HUES48 (cell line): Measurements from ENCODE around the gene AGBL1.

ENCODE experiments used
- H3K27ac ChIP-seq: one replicate; pipeline ENCODE4 v1.7.0; 2013; ENCODE audit warnings: low read depth, low read length, inconsistent platforms
- H3K27me3 ChIP-seq: 2 replicates; pipeline ENCODE4 v1.6.1; 2013; ENCODE audit warnings: mild to moderate bottlenecking, low read length; ENCODE audit not compliant: control insufficient read depth, insufficient read depth
- H3K36me3 ChIP-seq: 2 replicates; pipeline ENCODE4 v1.6.1; 2013; ENCODE audit warnings: low read length; ENCODE audit not compliant: control insufficient read depth, insufficient read depth
- H3K4me1 ChIP-seq: 2 replicates; pipeline ENCODE4 v1.6.1; 2013; ENCODE audit warnings: mild to moderate bottlenecking, low read length; ENCODE audit not compliant: control insufficient read depth, insufficient read depth
- H3K4me3 ChIP-seq: 2 replicates; pipeline ENCODE4 v1.5.1; 2013; ENCODE audit warnings: mild to moderate bottlenecking, low read depth, low read length
- H3K9ac ChIP-seq: 2 replicates; pipeline ENCODE4 v1.6.1; 2013; ENCODE audit warnings: mild to moderate bottlenecking, low read depth, low read length, moderate library complexity
- H3K9me3 ChIP-seq: 2 replicates; pipeline ENCODE4 v1.6.1; 2013; ENCODE audit warnings: low read length; ENCODE audit not compliant: control insufficient read depth, insufficient read depth

The AGBL1 gene

DNA sequence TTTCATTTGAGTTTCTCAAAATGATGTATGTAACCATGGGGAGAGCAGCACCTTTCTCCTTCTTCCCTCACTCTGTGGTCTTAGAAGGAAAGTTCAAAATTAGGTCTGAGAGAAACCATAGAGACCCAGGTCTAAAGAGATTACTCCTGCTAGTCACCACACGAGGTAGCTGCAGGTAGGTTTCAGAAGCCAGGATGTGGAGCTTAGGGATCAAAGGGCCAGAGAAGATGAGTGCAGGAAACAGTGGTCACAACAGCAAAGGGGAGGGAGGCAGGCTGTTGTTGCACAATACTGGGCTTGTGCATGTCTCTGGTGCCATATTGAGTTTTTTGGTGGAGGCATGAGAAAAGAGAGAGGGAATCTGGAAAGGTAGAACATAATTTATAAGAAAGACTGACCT lies 583.6 kb downstream of the AGBL1 start:
- no peak overlapping the region for H3K4me3 ChIP-seq

DNA sequence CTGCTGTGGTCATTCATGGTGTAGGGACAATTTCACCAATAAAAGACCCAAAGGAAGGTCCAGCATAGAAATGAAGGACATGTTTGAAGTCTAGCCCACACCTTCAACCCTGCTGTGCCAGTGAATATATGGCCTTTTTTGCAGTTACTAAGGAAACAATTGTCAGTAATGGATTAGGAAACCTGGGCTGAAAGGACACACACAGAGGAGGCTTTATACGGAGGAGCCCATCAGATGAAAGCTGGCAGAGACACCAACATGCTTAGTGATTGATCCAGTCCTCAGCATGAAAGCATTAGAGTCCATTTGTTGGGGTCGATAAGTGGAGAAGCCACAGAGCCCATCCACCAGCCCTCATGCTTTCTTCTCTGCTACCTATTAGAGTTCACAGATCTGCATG lies 584.3 kb downstream of the AGBL1 start:
- Histone ChIP-seq H3K4me3 (no peak overlapping the region), H3K9me3 (no peaks in the 10 kb centered on the region; the same call in 1 of the 2 replicates), H3K4me1 (peaks cover 8% of the 10 kb centered on the region; the same call in 1 of the 2 replicates), H3K27ac (no peak overlapping the region), H3K36me3 (no peaks in the 10 kb centered on the region), H3K9ac (no peak overlapping the region), H3K27me3 (no peaks in the 10 kb centered on the region)

More for the DNA sequence above, 583.6 kb downstream of the AGBL1 start:
- Histone ChIP-seq H3K27me3 (no peaks in the 10 kb centered on the region), H3K9ac (no peak overlapping the region), H3K4me1 (peaks cover 8% of the 10 kb centered on the region; the same call in 1 of the 2 replicates), H3K36me3 (no peaks in the 10 kb centered on the region), H3K9me3 (no peaks in the 10 kb centered on the region; the same call in 1 of the 2 replicates), H3K27ac (no peak overlapping the region)

- Histone ChIP-seq H3K9ac (no peak overlapping the region), H3K9me3 (no peaks in the 10 kb centered on the region; the same call in 1 of the 2 replicates), H3K36me3 (no peaks in the 10 kb centered on the region), H3K27me3 (no peaks in the 10 kb centered on the region), H3K4me3 (no peak overlapping the region), H3K27ac (no peak overlapping the region), H3K4me1 (peaks cover 8% of the 10 kb centered on the region; the same call in 1 of the 2 replicates)
Observed at GRCh38 chr15:86664581-86664980, 584.9 kb downstream of the AGBL1 start.

DNA sequence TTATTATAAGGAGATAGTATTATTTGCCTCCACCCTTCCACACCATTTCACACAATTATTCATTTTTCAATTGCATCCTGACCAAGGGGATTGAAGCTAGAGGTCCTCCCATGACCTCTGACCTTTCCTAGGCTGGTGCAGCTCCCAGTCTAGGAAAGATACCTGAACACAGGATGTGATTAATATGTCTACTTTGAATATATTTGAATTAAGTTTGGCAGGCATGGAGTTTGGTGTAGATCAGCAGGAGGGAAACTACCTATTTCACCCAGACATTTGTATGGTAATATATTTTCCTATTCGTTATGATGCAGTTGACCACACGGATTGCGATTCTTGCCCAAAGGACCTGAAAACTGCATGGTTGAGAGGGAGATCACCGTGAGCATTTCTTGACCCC lies 596.3 kb downstream of the AGBL1 start:
- Histone ChIP-seq H3K9me3 (no peaks in the 10 kb centered on the region), H3K27me3 (no peaks in the 10 kb centered on the region), H3K4me3 (no peak overlapping the region), H3K36me3 (no peaks in the 10 kb centered on the region), H3K4me1 (peaks cover 13% of the 10 kb centered on the region), H3K9ac (no peak overlapping the region), H3K27ac (no peak overlapping the region)

- H3K4me3 ChIP-seq = no peak overlapping the region
- H3K27ac ChIP-seq = no peak overlapping the region
Observed at GRCh38 chr15:86677278-86677677, 597.6 kb downstream of the AGBL1 start.

DNA sequence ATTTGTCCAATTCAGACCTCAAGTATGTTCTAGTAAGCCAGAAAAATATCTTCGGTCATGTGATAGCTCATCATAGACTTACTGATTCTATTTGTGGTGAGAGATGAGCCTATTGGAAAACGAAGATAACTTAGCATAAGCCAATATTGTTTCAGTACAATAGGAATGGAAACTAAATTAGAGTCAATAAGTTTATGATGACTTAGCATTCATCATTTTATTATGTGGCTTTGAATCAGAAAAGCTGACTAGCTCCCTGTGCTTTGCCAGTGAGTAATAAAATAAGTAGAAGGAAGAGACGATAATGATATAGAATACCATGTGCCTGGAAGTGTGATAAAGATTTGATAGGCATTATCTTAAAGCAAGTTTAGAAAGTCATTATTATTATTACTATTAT lies 605.6 kb downstream of the AGBL1 start:
- Histone ChIP-seq H3K4me3 (no peak overlapping the region), H3K9ac (no peak overlapping the region), H3K36me3 (no peaks in the 10 kb centered on the region), H3K4me1 (peaks cover under 1% of the 10 kb centered on the region; the same call in 1 of the 2 replicates), H3K27me3 (no peaks in the 10 kb centered on the region), H3K27ac (no peak overlapping the region), H3K9me3 (no peaks in the 10 kb centered on the region)

More at GRCh38 chr15:86677278-86677677, 597.6 kb downstream of the AGBL1 start:
- Histone ChIP-seq H3K4me1 (peaks cover 13% of the 10 kb centered on the region), H3K27me3 (no peaks in the 10 kb centered on the region), H3K36me3 (no peaks in the 10 kb centered on the region), H3K9ac (no peak overlapping the region), H3K9me3 (no peaks in the 10 kb centered on the region)

DNA sequence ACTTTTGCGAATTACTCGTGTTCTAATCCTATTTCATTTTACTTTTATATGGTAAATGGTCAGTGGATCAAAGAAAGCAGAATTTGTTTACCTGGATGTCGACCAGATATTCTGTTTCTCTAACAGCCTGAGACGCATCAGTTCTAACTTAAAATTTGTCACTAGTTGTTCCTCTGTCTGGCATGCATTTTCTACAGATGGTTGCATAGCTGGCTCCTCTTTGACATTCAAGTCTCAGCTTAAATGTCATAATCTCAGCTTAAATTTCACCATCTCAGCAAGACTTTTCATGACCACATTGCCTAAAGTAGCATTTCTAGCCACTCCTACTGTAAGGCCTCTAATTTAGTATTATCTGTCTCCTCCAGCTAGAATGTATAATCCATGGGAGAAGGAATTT lies 609.3 kb downstream of the AGBL1 start:
- no peak overlapping the region for H3K27ac ChIP-seq
- no peaks in the 10 kb centered on the region for H3K4me1 ChIP-seq
- no peak overlapping the region for H3K4me3 ChIP-seq
- H3K36me3 ChIP-seq = no peaks in the 10 kb centered on the region
- H3K9me3 ChIP-seq = no peaks in the 10 kb centered on the region
- no peak overlapping the region for H3K9ac ChIP-seq
- H3K27me3 ChIP-seq = no peaks in the 10 kb centered on the region

GRCh38 chr15:86690566-86690965 lies 610.9 kb downstream of the AGBL1 start:
- no peak overlapping the region for H3K4me3 ChIP-seq
- H3K27ac ChIP-seq = no peak overlapping the region
- no peaks in the 10 kb centered on the region for H3K27me3 ChIP-seq
- H3K9me3 ChIP-seq = no peaks in the 10 kb centered on the region
- no peaks in the 10 kb centered on the region for H3K4me1 ChIP-seq
- H3K9ac ChIP-seq = no peak overlapping the region
- H3K36me3 ChIP-seq = no peaks in the 10 kb centered on the region

DNA sequence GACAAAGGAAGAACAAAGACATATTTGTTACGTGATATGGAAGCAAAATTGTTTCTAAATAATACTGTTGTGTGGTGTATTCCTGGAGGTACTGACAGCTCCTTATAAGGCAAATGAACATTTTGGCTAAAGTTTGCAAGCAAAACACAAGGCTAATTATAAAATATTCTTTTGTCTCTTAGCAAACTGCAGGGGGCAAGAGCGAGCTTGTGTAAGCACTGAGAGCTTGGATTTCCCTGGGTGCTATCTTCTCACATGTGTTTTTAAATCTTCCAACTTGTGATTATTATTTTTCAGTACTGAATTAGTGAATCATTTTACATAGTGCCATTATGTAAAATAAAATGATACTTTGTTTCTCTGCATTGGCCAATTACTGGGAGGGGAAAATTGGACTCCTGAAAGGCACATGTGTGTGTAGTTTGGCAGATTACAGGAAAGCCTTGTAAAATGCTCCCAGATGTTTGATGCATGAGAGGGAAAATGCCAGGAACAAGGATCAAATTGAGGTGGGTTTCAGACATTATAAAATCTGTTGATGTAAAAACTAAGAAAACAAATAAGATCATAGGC lies 611.5 kb downstream of the AGBL1 start:
- no peaks in the 10 kb centered on the region for H3K36me3 ChIP-seq
- no peaks in the 10 kb centered on the region for H3K27me3 ChIP-seq
- no peak overlapping the region for H3K9ac ChIP-seq
- H3K4me3 ChIP-seq = no peak overlapping the region
- no peaks in the 10 kb centered on the region for H3K9me3 ChIP-seq
- no peaks in the 10 kb centered on the region for H3K4me1 ChIP-seq
- H3K27ac ChIP-seq = no peak overlapping the region

DNA sequence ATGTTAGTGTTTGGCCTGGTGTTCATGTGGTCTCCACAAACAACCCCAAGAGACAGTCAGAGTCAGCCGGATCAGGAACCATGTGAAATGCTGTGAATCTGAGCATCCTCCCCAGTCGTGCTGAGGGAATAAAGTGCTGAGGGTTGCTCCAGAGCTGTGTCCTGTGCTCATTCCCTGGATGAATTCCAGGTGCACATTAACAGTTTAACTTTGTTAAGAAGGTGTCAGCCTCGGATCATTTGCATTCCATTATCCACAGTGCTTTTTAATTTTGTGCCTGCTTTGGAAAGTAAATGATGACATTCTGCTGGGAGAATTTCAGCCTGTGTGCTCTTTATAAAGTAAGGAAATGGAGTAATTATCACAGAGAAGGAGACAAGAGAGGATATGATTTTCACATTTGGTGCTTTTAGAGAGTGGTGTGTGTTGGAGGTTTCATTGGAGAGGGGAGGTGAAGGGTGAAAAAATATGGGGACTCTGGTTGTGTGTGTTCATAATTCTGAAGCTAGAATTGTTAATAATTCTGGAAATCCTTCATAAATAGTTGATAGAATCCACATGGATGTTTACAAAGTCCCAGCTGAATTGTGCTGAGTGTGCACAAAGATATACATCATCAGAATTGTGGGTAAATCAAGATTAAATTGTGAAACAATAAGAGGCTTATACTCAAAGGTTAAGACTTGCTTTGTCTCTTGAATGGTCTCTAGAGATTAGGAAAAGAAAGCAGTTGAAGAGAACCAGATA lies 621.4 kb downstream of the AGBL1 start:
- Histone ChIP-seq H3K27me3 (no peaks in the 10 kb centered on the region), H3K9ac (no peak overlapping the region), H3K27ac (no peak overlapping the region), H3K4me3 (no peak overlapping the region), H3K36me3 (no peaks in the 10 kb centered on the region), H3K4me1 (no peaks in the 10 kb centered on the region), H3K9me3 (no peaks in the 10 kb centered on the region)

DNA sequence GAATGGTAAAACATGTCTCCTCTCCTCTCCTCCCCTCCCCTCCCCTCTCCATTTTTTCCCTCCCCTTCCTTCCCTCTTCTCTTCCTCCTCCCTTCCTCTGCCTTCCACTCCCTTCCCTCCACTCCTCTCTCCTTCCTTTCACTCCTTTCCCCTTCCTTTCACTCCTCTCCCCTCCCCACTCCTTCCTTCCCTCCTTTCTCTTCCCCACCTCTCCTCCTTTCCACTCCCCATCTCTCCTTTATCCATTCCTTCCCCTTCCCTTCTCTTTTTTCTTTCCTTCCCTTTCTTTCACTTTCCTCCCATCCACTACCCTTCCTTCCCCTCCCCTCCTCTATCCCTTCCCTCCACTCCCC lies 621.9 kb downstream of the AGBL1 start:
- Histone ChIP-seq H3K4me1 (no peaks in the 10 kb centered on the region), H3K4me3 (no peak overlapping the region), H3K9ac (no peak overlapping the region), H3K27ac (no peak overlapping the region), H3K9me3 (no peaks in the 10 kb centered on the region), H3K27me3 (no peaks in the 10 kb centered on the region), H3K36me3 (no peaks in the 10 kb centered on the region)
